Ascending aorta (tissue), 2 donors: ENCODE results near the gene GAD2. TPM values are rescaled to one million over a fixed set of nuclear protein-coding genes. Genes with fewer than 3 reads are reported as not detected.

Source experiments
- DNase-seq, 2 donors: peaks; one replicate each; pipeline ENCODE4 v3.0.0-alpha.2; 2019; ENCODE audit warnings: low spot score in 2 of 2
- H3K27ac ChIP-seq, 2 donors: fragments of 200-600 bp; sonication (generic); one replicate each; pipeline ENCODE4 v1.5.1; 2016 to 2017; ENCODE audit warnings: mild to moderate bottlenecking in 1 of 2
- H3K27me3 ChIP-seq: fragments of 200-600 bp; sonication (generic); one replicate; pipeline ENCODE4 v1.5.1; 2017
- H3K36me3 ChIP-seq, 2 donors: fragments of 200-600 bp; sonication (generic); one replicate each; pipeline ENCODE4 v1.5.1; 2016
- H3K4me1 ChIP-seq, 2 donors: fragments of 200-600 bp; sonication (generic); one replicate each; pipeline ENCODE4 v1.5.1; 2016 to 2017; ENCODE audit warnings: mild to moderate bottlenecking in 1 of 2
- H3K4me3 ChIP-seq, 2 donors: fragments of 200-600 bp; sonication (generic); one replicate each; pipeline ENCODE4 v1.5.1; 2016 to 2017; ENCODE audit warnings: mild to moderate bottlenecking in 1 of 2
- H3K9me3 ChIP-seq, 2 donors: fragments of 200-600 bp; sonication (generic); one replicate each; pipeline ENCODE4 v1.5.1; 2016
- CTCF ChIP-seq, 3 experiments: fragments of 200-600 bp in 2 of 3; fragments of 450-650 bp in 1 of 3; sonication (generic) in 2 of 3; IDR thresholded peaks; one replicate each; pipeline ENCODE4 v1.5.1; 2016 to 2019; ENCODE audit warnings: antibody characterized with exemption in 3 of 3, mild to moderate bottlenecking in 1 of 3, moderate library complexity in 1 of 3
- intact Hi-C: fragments of 100-400 bp; cut with DNase I; formaldehyde crosslinking; loops from one replicate; pipeline ENCODE4 v1.15.1; 2023
- total RNA-seq: library from RNA; depleted of rRNA; stranded (reverse); fragments of >200 nt; gene quantifications from one replicate; pipeline ENCODE4 v1.1.0, GENCODE V29; 2016

GAD2 gene
- total RNA-seq, 1 donor from 2014 or later, result not detected

DNA sequence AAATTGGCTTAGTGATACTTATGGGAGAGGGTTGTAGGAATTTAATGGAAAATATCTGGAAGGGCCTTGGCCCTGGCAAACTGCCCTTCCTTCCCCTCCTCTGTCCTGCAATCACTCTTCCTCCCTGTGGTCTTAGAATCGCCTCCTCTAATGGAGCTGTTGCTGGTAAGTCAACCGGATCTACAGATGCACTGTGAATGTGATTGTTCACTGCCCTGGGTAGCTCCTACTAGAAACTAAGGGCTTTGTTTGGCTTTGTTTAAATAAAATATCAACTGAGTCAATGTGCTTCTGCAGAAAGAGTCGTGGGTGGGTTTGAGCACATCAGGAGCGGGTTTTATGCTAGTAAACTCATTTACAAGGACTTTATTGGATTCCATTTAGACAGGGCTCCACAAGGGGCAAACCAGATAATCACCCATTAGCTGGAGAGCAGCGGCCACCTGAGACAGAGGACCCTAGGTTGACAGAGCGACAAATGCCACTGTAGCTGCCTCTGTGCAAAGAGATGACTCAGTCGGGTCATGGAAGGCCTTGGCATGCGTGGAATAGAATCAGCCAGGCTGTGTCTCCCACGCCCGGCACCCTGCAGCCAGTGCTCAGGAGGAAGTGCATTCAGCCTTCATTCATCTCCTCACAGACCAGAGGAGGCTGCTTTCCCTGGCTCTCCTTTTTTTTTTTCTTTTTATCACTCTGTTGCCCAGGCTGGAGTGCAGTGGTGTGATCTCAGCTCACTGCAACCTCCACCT is 97.9 kb downstream of the GAD2 start:
- Histone ChIP-seq H3K27me3 (no peaks in the 10 kb centered on the region), H3K27ac (no peak overlapping the region), H3K36me3 (no peaks in the 10 kb centered on the region), H3K4me1 (no peaks in the 10 kb centered on the region), H3K4me3 (no peak overlapping the region), H3K9me3 (no peaks in the 10 kb centered on the region)
- no peak for DNase-seq
- intact Hi-C loops, result no loop called here
- TF ChIP-seq CTCF (IDR thresholded peaks at IDR 0.05), result no peak

DNA sequence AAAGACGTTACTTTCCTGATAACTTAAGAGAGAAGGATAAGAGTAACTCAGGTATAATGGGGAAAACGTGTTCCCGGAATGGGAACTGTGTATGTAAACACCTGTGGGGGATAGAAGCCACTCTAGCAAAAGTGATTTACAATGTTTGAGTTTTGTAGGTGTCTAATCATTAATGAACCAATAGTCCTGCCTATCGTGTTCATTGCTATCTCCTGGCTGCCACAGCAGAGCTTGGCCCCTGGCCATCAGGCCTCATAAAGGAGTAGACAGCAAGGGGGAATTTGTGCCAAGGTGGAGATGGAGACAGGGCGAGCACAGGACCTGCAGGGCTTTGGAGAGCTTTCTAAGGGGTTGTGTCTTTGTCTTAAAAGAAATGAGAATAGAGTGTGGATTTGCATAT is 102.1 kb downstream of the GAD2 start:
- Histone ChIP-seq H3K4me1 (no peaks in the 10 kb centered on the region), H3K27me3 (no peaks in the 10 kb centered on the region), H3K36me3 (no peaks in the 10 kb centered on the region), H3K27ac (no peak overlapping the region), H3K9me3 (no peaks in the 10 kb centered on the region), H3K4me3 (no peak overlapping the region)
- intact Hi-C loops, result no loop called here
- TF ChIP-seq CTCF (IDR thresholded peaks at IDR 0.05), result no peak
- no peak for DNase-seq

DNA sequence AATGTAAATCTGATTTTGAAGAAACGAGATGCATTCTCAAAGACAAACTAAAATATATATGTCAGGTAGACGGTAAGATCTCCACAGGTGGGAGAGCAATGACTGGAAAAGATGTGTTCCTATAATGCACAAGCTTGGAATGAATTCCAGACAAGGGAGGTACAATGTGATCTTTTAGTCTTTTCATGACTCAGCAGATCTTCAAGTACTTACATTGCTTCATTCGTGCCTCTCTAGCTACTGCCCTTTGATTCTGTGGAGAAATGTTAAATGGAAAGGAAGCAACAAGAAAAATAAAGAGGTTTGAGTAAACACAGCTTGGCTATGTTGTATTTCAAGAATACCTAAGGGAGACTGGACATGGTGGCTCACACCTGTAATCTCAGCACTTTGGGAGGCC is 106.6 kb downstream of the GAD2 start:
- no peak for TF ChIP-seq CTCF (IDR thresholded peaks at IDR 0.05)
- intact Hi-C loops, result no loop called here
- Histone ChIP-seq H3K9me3 (no peaks in the 10 kb centered on the region), H3K4me1 (no peaks in the 10 kb centered on the region), H3K36me3 (no peaks in the 10 kb centered on the region), H3K4me3 (no peak overlapping the region), H3K27ac (no peak overlapping the region), H3K27me3 (no peaks in the 10 kb centered on the region)
- DNase-seq, result no peak

DNA sequence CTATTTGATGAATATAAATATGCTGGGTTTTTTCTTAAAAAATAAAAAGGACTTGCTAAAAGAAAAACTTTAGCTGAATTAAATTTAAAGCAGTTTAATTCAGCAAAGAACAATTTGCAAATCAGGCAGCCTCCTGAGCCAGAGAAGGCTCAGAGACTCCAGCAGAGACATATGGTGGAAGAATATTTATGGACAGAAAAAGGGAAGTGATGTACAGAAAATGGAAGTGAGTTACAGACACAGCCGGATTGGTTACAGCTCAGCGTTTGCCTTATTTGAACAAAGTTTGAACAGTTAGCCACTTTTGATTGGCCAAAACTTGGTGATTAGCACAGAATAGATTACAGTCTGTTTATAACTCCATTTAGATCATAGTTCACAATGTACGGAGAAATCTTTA is 110.3 kb downstream of the GAD2 start:
- intact Hi-C loops, result no loop called here

GRCh38 chr10:26327811-26328210 is 111.2 kb downstream of the GAD2 start:
- H3K4me1 ChIP-seq, result no peaks in the 10 kb centered on the region
- H3K36me3 ChIP-seq, result no peaks in the 10 kb centered on the region
- H3K9me3 ChIP-seq, result no peaks in the 10 kb centered on the region
- no peak for TF ChIP-seq CTCF (IDR thresholded peaks at IDR 0.05)
- no peaks in the 10 kb centered on the region for H3K27me3 ChIP-seq
- intact Hi-C loops, result no loop called here
- no peak overlapping the region for H3K4me3 ChIP-seq
- no peak overlapping the region for H3K27ac ChIP-seq
- no peak for DNase-seq

More for the DNA sequence above, 110.3 kb downstream of the GAD2 start:
- H3K27ac ChIP-seq, result no peak overlapping the region
- TF ChIP-seq CTCF (IDR thresholded peaks at IDR 0.05), result no peak
- no peak for DNase-seq
- H3K36me3 ChIP-seq, result no peaks in the 10 kb centered on the region
- no peaks in the 10 kb centered on the region for H3K4me1 ChIP-seq
- H3K4me3 ChIP-seq, result no peak overlapping the region
- H3K27me3 ChIP-seq, result no peaks in the 10 kb centered on the region
- no peaks in the 10 kb centered on the region for H3K9me3 ChIP-seq

DNA sequence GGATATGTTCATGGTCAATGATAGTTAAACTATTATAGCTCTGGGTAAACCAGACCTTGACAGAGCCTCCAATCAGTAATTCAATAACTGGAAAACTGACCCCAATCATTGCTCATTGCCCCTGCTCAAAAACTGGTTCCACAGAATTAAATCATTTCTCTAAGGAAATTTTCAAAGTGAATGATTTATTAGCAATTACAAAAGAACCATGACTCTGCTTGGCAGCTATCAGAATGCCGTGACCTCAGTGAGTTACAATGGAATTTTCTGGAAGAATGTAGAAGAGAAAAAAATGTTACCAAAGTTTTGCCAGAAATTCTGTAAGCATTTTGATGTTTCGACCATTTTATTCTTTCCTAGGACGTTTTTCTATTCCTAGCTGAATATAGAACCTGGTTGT is 114.8 kb downstream of the GAD2 start:
- no peak for DNase-seq
- no peaks in the 10 kb centered on the region for H3K4me1 ChIP-seq
- H3K27ac ChIP-seq, result no peak overlapping the region
- peaks cover 0 to 11% of the 10 kb centered on the region in 2 donors for H3K9me3 ChIP-seq
- intact Hi-C loops, result no loop called here
- no peaks in the 10 kb centered on the region for H3K27me3 ChIP-seq
- TF ChIP-seq CTCF (IDR thresholded peaks at IDR 0.05), result no peak
- no peaks in the 10 kb centered on the region for H3K36me3 ChIP-seq
- no peak overlapping the region for H3K4me3 ChIP-seq
